HG03095 (cell line): ENCODE data around the gene INPP5A.

Source experiments
- ATAC-seq: cut with Tn5 transposase; IDR thresholded peaks from one replicate; pipeline ENCODE4 v1.9.1; 2021; ENCODE audit warnings: moderate library complexity; ENCODE audit not compliant: unreplicated experiment

Gene INPP5A

DNA sequence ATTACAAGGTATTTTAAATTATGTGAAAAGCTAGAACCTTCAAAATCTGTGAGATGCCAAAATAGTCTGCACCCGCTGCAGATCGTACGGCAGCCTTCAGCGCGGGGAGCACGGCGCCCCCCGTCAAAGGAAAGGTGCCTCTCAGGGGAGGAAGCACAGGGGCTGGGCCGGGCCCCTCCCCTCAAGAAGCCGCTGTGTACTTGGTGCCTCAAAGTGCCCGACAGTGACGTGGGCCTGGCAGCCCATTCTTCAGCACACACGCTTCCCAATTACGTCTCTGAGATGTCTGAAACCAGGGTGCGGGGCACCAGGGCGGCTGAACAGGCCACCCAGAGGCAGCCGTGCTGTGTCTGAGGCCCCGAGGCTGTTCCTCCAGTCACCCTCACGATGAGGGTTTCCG is 116.1 kb downstream of the INPP5A start:
- ATAC-seq, result no peak

DNA sequence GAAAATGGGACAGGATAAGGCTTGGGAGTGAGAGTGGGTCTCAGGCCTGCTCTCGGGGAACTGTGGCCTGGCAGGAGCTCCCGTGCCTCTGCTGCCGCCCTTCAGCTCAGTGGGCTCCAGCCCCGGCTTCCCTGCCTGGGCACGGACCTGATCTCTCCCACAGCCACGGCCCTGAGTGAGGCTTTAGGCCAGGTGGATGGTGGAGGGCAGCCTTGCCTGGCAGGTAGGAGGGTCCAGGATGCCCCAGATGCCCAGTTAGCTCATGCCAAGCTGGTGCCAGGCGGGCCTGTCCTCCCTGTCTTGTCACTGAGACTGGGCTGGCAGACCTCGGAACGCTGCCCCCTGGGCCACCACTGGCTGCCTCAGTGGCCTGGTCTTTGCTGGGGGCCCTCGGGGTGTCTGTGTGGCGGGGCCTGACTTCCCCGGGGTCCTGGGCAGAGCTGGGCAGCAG is 116.6 kb downstream of the INPP5A start:
- ATAC-seq, result no peak

- no peak for ATAC-seq
These were observed 117.4 kb downstream of the INPP5A start for GRCh38 chr10:132654708-132655661.

DNA sequence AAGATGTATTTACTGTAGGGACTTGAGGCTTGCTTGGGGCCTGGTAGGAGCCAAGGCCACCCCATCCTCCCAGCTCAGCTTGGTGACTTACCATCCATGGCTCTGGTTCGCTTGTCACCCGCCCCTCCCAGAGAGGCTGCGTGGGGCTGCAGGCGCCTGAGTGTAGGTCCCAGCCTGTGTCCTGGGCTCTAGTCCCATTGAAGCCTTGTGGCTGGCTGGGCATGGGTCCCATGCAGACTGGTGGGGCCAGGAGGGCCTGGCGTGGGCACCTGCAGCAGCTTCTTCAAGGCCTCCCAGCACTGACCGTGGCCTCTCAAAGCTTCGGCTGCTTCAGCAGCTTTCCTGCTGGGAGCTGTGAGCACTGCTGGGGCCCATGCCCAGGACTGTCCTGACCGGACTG is 118.1 kb downstream of the INPP5A start:
- ATAC-seq, result no peak

DNA sequence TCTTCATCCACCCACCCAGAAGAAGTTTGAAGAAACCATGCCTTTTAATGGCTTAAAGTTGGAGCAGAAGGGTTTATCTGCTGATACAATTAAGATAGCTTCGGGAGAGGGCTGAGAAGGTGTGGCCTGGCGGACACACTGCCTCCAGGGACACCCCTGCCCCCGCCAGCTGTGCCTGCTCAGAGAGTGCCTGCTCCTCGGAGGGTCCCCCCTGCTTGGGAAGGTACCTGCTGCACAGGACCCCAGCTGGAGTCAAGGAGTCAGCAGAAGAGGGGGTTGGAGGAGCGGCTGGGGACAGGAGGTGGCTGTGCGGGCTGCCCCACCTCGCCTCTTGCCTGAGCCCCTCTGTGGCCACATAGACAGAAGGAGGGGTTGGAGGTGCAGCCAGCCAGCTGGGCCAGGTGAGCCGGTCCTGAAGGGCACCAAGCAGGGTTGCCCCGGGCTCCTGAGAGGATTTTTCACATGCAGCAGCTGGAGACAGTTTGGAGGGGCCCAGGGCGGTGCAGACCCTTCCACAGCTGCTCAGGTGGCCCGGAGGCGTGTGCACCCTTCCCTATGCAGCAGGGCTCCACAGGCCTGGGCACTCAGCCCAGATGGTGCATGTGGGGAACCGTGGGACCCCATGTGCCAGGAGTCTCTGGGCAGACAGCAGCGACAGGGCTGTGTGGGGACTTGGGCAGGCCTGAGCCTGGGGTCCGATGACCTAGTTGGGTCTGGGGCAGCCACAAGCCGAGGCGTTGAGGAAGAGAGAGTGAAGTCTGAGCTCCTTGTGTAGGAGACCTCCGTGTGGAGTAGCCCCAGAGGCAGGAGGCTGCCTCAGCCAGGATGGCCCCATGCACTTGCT is 118.9 kb downstream of the INPP5A start:
- ATAC-seq, result no peak

DNA sequence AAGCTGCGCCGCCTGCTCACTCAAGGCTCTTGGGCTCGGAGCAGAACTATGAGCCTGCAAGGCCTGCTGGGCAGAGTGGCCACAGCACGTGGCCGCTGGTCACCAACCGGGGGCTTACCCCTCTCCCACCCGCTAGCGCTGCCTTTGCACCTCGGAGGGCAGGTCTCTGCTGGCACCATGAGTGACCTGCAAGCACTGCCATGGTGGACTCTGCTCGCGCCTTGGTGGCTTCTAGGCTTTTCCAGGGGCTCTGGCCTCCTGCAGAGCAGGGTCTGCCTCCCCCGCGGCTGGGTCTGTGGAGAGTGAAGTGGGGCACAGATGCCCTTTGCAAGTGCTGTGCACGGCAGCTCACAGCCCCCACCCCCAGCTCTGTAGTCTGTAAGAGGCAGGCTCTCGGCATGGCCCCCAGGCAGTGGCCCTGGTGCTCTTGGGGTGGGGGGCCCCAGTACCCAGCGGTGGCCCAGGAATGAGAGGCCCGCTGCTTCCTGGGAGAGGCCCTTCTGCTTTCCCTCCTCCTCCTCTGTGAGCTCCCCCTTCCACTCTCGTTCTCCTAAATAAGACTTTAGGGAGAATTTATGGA is 119.6 kb downstream of the INPP5A start:
- ATAC-seq, result no peak

DNA sequence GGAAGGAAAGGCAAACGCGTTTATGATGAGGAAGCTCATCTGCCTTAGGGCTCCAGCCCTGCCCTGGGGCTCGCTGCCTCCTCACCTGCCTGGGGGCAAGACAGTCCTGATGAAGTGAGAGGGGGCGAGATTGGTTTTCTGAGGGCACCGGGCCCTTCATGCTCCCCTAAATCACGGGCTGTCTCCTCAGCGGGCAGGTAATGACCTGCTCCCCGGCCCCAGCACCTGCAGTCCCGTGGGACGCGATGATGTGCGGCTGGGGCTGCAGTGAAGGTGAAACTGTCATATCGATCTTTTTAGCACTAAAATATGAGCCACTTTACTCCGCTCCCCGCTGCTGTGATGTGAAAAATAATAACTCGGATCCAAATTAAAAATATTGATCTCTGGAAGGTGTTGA is 120.2 kb downstream of the INPP5A start:
- no peak for ATAC-seq

DNA sequence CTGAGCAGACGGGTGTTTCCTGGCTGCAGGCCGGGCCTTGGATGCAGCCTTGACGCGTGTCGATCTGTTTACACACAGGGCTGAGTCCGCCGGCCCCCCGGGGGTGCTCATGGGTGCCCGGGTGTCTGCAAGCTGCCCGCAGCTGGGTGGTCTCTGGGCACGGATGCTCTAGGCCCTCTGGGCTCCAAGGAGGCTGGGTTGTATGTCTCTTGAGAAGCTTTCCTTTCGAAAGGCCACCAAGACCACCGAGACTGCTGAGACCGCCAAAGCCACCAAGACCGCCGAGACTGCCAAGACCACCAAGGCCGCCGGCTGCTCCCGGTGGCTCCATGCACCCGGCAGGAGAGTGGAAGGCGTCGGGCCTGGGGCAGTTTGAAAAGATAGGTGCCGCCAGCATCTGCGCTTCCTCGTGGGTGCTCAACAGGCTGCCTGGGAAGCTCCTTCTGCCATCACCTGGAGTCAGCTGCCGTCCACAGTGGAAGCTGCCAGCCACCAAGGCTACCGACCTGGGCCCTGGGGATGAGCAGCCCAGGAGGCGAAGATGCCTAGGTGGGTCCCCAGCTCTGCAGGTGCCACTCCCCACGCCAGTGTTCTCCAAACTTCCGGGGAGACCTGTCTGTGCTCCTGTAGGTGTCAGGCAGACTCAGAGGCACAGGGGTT is 121.1 kb downstream of the INPP5A start:
- ATAC-seq, result no peak

DNA sequence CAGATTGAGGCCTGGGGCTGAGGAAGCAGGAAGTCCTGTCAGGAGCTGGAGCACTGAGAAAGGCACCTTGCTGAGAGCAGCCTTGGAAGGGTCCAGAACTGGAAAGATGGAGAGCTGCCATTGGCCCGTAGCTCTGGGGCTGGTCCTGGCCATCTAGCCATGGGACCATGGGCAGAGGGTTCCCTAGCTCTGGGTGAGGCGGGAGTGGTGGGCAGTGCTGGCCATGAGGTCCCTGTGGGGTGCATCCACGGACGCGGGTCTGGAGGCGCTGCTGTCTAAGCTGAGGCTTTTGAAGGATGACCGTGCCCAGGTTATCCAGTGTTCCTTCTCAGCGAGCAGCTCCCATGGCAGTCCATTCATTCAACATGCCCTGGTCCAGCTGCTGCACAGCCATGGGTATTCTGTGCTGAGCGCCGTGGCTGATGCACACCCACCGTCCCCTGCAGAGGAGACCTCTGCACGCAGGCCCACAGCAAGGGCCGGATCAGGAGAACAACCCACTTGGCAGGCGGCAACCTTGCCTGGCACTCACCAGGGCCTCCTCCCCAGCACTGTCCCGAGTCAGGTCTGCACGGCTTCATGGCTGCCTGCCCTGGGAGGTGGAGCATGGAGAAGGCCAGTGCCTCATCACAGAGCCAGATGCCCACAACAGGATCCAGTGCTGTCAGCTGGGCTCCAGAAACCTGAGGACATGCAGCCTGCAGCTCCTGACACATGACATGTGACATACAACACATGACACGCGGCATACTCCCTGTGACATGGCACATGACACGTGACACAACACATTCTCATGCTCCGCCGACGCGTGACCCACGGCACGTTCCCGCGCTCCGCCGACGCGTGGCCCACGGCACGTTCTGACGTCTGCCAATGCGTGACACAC is 121.9 kb downstream of the INPP5A start:
- ATAC-seq, result no peak

- ATAC-seq, result no peak
These were observed 122.8 kb downstream of the INPP5A start for GRCh38 chr10:132660385-132660784.

GRCh38 chr10:132662186-132662920 is 124.8 kb downstream of the INPP5A start:
- no peak for ATAC-seq

GRCh38 chr10:132663666-132664365 is 126.2 kb downstream of the INPP5A start:
- no peak for ATAC-seq

- no peak for ATAC-seq
These were observed 126.8 kb downstream of the INPP5A start for GRCh38 chr10:132664407-132664806.

- ATAC-seq, result no peak
These were observed 127.3 kb downstream of the INPP5A start for GRCh38 chr10:132664883-132665282.

- no peak for ATAC-seq
These were observed 128.5 kb downstream of the INPP5A start for GRCh38 chr10:132665946-132666704.

GRCh38 chr10:132666705-132667341 is 129.2 kb downstream of the INPP5A start:
- ATAC-seq, result no peak

GRCh38 chr10:132667342-132668047 is 129.9 kb downstream of the INPP5A start:
- no peak for ATAC-seq
